HG02588 (cell line): ENCODE measurements around the gene ARHGAP8.
"Not testable (repeated sequence)": the region's sequence is repeated elsewhere in the genome, so short reads cannot be mapped to it uniquely, and the experiment has no call there.

ENCODE experiments used
- ATAC-seq: cut with Tn5 transposase; IDR thresholded peaks from one replicate; pipeline ENCODE4 v1.9.1; 2021; ENCODE audit warnings: mild to moderate bottlenecking, moderate library complexity; ENCODE audit not compliant: unreplicated experiment

ARHGAP8 gene

GRCh38 chr22:44848791-44849420 lies 96.5 kb downstream of the ARHGAP8 start:
- ATAC-seq, result no peak

GRCh38 chr22:44850946-44851345 lies 98.6 kb downstream of the ARHGAP8 start:
- no peak for ATAC-seq

GRCh38 chr22:44854641-44855040 lies 102.3 kb downstream of the ARHGAP8 start:
- ATAC-seq, result not testable (repeated sequence)

GRCh38 chr22:44855855-44856254 lies 103.5 kb downstream of the ARHGAP8 start:
- ATAC-seq, result no peak

- ATAC-seq, result not testable (repeated sequence)
These were observed 106.4 kb downstream of the ARHGAP8 start for GRCh38 chr22:44858819-44859218.

GRCh38 chr22:44859641-44860040 lies 107.3 kb downstream of the ARHGAP8 start:
- ATAC-seq, result no peak

GRCh38 chr22:44860311-44860710 lies 107.9 kb downstream of the ARHGAP8 start:
- ATAC-seq, result no peak

GRCh38 chr22:44861245-44861644 lies 108.9 kb downstream of the ARHGAP8 start:
- ATAC-seq, result no peak

GRCh38 chr22:44862281-44862680 lies 109.9 kb downstream of the ARHGAP8 start:
- ATAC-seq, result no peak

GRCh38 chr22:44862981-44863860 lies 110.8 kb downstream of the ARHGAP8 start:
- ATAC-seq, result no peak

GRCh38 chr22:44865193-44866057 lies 113.0 kb downstream of the ARHGAP8 start:
- ATAC-seq, result no peak

GRCh38 chr22:44869196-44869595 lies 116.8 kb downstream of the ARHGAP8 start:
- ATAC-seq, result no peak

- ATAC-seq, result no peak
These were observed 117.6 kb downstream of the ARHGAP8 start for GRCh38 chr22:44870021-44870420.

GRCh38 chr22:44871782-44872181 lies 119.4 kb downstream of the ARHGAP8 start:
- ATAC-seq, result no peak

- ATAC-seq, result no peak
These were observed 124.5 kb downstream of the ARHGAP8 start for GRCh38 chr22:44876921-44877320.

- ATAC-seq, result no peak
These were observed 126.3 kb downstream of the ARHGAP8 start for GRCh38 chr22:44878483-44879300.

GRCh38 chr22:44879301-44879680 lies 126.9 kb downstream of the ARHGAP8 start:
- no peak for ATAC-seq

GRCh38 chr22:44880610-44881290 lies 128.4 kb downstream of the ARHGAP8 start:
- ATAC-seq, result no peak

- no peak for ATAC-seq
These were observed 129.2 kb downstream of the ARHGAP8 start for GRCh38 chr22:44881624-44882023.
